PFSK-1 (cell line): Measurements from ENCODE around the gene LRRC36.

Experiments
- FOXP2 ChIP-seq: optimal IDR thresholded peaks from 2 replicates; pipeline ENCODE3; 2011; ENCODE audit warnings: borderline replicate concordance, control low read depth, inconsistent platforms; ENCODE audit not compliant: insufficient read depth; ENCODE audit errors: extremely low read length, extremely low read depth
- POLR2AphosphoS5 ChIP-seq: IDR thresholded peaks from 2 replicates; pipeline ENCODE4 v1.6.1; 2012; ENCODE audit warnings: low read depth, mild to moderate bottlenecking, control low read depth, low read length, moderate library complexity
- REST ChIP-seq, 2 experiments: IDR thresholded peaks; 2 replicates each; pipeline versions ENCODE4 v1.6.1 to v1.8.0; 2011 to 2012; ENCODE audit warnings: low read depth in 2 of 2, low read length in 2 of 2, control low read depth in 1 of 2, inconsistent platforms in 1 of 2, mild to moderate bottlenecking in 1 of 2, moderate library complexity in 1 of 2; ENCODE audit not compliant: insufficient read depth in 1 of 2
- SIN3A ChIP-seq: IDR thresholded peaks from 2 replicates; pipeline ENCODE4 v1.6.1; 2012; ENCODE audit warnings: mild to moderate bottlenecking, low read length, moderate library complexity, borderline replicate concordance; ENCODE audit not compliant: insufficient read depth
- TAF1 ChIP-seq: IDR thresholded peaks from 2 replicates; pipeline ENCODE4 v1.6.1; 2012; ENCODE audit warnings: low read length, control low read depth, borderline replicate concordance; ENCODE audit not compliant: insufficient read depth

The LRRC36 gene

GRCh38 chr16:67426950-67427349, 100.3 kb downstream of the LRRC36 start:
- TF ChIP-seq POLR2AphosphoS5 (no peak), REST (IDR thresholded peaks at IDR 0.05; ENCODE audit: insufficient read depth in 1 of 2, low read depth in 2 of 2, low read length in 2 of 2) (no peak), TAF1 (no peak), SIN3A (no peak)

GRCh38 chr16:67428146-67428731, 101.6 kb downstream of the LRRC36 start:
- no peak for TF ChIP-seq POLR2AphosphoS5
- TF ChIP-seq TAF1 = no peak
- TF ChIP-seq FOXP2 = no peak
- TF ChIP-seq REST (IDR thresholded peaks at IDR 0.05; ENCODE audit: insufficient read depth in 1 of 2, low read depth in 2 of 2, low read length in 2 of 2) = no peak
- no peak for TF ChIP-seq SIN3A

- no peak for TF ChIP-seq POLR2AphosphoS5
These were observed 102.6 kb downstream of the LRRC36 start for GRCh38 chr16:67429053-67429798.

GRCh38 chr16:67429799-67430503, 103.3 kb downstream of the LRRC36 start:
- TF ChIP-seq TAF1 = no peak
- no peak for TF ChIP-seq POLR2AphosphoS5
- TF ChIP-seq SIN3A = no peak
- no peak for TF ChIP-seq FOXP2
- no peak for TF ChIP-seq REST (IDR thresholded peaks at IDR 0.05; ENCODE audit: insufficient read depth in 1 of 2, low read depth in 2 of 2, low read length in 2 of 2)

- TF ChIP-seq REST (IDR thresholded peaks at IDR 0.05; ENCODE audit: insufficient read depth in 1 of 2, low read depth in 2 of 2, low read length in 2 of 2) = no peak
- TF ChIP-seq FOXP2 = no peak
- no peak for TF ChIP-seq SIN3A
- no peak for TF ChIP-seq TAF1
- no peak for TF ChIP-seq POLR2AphosphoS5
These were observed 103.9 kb downstream of the LRRC36 start for GRCh38 chr16:67430504-67430976.
